HG02870 (cell line): ENCODE measurements around the gene FYCO1.

ENCODE experiments used
- ATAC-seq: cut with Tn5 transposase; IDR thresholded peaks from one replicate; pipeline ENCODE4 v1.9.1; 2021; ENCODE audit warnings: mild to moderate bottlenecking, moderate library complexity; ENCODE audit not compliant: unreplicated experiment

FYCO1 gene

DNA sequence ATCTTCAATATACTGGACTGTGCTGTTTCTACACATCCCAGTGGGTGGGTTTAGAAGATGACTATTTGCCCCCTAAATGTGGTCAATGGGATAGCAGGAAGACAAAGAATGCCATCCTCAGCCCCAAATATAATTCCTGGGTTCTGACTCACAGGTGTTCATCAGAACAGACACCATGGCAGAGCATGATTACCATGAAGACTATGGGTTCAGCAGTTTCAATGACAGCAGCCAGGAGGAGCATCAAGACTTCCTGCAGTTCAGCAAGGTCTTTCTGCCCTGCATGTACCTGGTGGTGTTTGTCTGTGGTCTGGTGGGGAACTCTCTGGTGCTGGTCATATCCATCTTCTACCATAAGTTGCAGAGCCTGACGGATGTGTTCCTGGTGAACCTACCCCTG, 49.3 kb downstream of the FYCO1 start:
- ATAC-seq = no peak

- no peak for ATAC-seq
These were observed 50.6 kb downstream of the FYCO1 start for GRCh38 chr3:45944830-45945620.

GRCh38 chr3:45943207-45943846, 52.3 kb downstream of the FYCO1 start, which contains the start of gene CXCR6:
Gene CXCR6, plus strand, starts transcription at chr3:45943464. Its CDS starts 3,018 bp downstream, at chr3:45946482.
- ATAC-seq = no peak

DNA sequence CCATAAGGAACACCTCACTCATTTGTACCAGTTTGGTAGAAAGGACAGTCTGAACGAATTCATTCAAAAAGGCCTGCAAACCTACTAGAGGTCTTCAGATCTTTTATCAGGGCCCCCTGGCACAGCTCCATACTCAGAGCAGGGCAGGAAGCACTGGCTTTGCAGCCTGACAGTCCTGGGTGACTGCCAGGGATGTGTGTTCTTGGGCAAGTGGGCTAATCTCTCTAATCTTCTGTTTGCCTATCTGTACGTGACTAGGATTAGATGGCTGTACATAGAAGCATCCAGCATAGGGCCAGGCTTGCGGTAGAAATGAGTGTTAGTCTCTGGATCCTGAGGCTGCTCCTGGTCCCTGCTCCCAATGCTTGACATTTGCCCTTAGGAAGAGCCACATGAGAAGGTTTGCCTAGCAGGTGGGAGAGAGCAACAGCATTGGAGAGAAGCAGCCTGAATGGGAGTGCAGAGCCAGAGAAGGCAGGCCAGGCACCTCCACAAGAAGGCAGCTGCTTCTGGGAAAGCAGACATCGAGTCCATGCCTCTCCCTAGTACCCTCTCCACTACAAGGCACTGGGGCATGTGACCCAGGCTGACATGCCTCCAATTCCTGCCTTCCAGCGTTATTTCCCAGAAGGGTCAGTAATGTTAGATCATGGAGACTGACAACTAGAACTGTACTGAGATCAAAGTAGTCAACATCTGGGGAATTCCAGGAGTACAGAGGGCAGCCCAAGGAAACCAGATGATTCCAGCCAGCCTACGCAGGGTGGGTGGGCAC, 53.4 kb downstream of the FYCO1 start:
- ATAC-seq = no peak

DNA sequence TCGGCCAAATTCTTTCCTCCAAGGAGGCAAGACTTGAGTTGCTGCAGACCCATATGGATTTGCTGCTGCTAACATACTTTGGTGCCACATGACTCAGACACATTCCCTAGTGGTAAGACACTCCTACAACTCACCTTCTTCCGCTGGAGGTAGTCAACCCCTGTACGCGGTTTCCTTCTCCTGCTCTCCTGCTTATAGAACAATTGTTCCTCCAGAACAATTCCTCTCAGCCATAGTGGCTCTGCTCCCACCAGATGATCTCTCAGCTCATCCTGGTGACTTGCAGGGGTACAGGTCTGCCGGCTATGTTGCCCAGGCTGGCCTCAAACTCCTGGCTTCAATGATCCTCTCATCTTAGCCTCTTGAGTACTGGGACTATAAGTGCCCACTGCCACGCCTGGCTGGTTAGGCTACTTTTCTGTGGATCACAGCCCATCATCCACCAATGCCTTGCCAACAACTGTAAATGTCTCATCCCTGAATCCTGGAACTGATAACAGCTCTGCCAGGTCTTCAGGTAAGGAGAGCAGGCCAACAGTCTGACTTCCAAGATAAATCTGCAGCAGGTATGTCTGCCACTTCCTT, 54.8 kb downstream of the FYCO1 start:
- no peak for ATAC-seq

- ATAC-seq = no peak
These were observed 55.4 kb downstream of the FYCO1 start for GRCh38 chr3:45940004-45940780.

GRCh38 chr3:45939341-45939771, 56.3 kb downstream of the FYCO1 start:
- no peak for ATAC-seq

DNA sequence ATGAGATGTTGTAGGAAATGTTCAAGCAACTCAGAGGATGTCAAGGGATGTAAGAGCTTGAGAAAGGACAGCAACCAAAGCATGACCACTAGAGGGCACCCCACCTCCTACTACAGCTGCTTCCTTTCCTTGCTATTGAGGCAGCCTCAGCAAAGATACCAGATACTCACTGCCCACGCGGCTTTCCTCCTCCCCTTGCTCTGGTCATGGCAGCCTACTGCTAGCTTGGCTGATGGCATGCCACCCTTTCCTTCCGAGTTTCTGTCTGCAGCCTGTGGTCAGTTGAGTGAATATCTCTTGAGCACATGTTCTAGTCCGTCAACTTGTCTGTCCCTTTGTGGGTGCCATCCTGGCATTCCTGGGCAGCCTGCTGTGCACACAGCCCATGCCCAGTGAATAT, 56.8 kb downstream of the FYCO1 start:
- no peak for ATAC-seq

- ATAC-seq = no peak
These were observed 57.6 kb downstream of the FYCO1 start for GRCh38 chr3:45938043-45938435.

DNA sequence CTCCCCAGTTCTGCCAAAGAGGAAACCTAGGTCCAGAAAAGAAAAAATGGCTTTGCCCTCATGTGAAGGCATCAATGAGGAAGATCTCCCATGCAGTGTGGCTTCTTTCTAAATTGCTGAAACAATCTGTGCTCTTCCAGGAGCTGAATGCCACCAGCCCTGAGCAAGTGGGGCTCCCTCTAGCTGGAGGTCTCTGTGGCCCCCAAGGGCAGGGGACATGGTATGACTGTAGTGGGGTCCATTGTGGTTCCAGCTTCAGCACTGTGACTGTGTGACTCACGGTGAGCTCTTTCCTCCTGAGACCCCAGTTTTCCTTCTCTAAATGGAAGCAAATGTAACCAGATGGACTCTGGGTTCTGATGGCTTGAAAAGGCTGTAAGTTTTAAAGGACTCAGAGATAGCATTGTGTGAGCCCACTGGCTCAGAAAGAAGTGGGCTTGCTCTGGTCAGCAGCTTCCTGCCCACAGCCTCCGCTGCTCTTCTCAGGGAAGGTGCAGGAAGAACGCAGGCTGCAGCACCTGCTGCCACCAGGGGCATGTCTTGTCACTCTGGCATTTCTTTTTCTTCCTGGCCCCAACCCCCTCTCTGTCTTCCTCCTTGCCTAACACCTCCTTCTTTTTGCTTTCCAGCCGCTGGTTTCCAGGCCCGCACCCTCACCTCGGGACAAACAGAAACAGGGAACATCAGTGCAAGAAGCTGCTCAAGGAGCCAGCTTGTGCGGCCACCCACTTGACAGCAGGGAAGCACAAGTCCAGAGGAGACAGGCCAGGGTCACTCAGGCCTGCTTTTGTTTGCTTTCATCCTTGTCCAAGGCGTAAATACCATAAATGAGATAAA, 58.2 kb downstream of the FYCO1 start:
- no peak for ATAC-seq

- ATAC-seq = no peak
These were observed 59.4 kb downstream of the FYCO1 start for GRCh38 chr3:45936261-45936660.

DNA sequence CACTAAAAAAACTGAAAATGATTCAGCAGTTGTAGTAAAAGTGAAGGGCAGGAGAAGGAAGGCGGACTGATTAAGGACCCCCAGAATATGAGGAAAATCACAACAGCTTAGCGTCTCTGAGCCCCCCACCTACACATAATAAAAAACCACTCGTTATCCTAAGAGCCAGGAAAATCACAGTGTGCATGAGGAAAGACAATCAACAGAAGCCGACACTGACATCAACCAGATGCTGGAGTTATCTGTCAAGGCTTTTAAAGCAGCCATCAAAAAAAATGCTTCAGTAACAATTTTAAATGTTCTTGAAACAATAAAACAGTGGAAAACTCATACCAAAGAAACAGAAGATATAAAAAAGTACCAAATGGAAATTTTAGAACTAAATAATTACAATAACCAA, 62.0 kb downstream of the FYCO1 start:
- no peak for ATAC-seq

DNA sequence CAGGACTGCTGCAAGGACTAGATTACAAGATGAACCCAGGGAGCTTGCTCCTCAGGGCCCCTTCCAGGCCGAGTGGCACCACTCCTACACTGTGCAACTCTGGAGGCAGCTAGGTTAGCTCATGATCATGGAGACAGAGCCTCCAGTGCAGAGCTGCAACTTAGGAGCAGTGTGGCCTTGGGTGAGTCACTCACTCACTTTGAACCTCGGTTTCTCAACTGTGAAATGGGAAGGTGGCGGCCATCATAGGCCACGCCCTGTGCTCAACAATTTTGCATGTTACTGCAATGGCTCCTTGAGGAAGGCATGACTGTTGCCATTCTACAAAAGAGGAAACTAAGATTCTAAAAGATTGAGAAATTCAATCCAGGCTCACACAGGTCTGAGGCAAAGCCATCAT, 63.5 kb downstream of the FYCO1 start:
- no peak for ATAC-seq

DNA sequence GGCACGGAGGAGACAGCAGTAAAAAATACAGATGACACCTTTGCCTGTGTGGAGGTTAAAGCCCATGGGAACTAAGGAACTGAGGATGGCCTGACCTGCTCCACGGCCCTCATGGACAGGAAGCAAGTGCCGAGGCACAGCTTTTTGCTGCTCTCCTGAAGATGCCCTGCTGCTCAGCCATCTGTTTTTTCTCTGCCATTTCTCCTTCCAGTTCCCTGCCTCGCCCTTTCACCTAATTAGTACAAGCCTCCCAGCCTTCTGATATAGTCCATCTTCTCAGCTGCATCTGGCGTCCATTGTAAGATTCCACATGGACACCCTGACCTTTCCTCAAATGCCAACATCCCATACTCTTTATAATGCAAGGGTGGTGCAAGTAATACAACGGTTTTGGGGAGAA, 64.1 kb downstream of the FYCO1 start:
- ATAC-seq = no peak

- ATAC-seq = peak; percentile 47
These were observed 66.5 kb downstream of the FYCO1 start for GRCh38 chr3:45929042-45929679.

GRCh38 chr3:45927881-45928280, 67.7 kb downstream of the FYCO1 start:
- ATAC-seq = no peak

DNA sequence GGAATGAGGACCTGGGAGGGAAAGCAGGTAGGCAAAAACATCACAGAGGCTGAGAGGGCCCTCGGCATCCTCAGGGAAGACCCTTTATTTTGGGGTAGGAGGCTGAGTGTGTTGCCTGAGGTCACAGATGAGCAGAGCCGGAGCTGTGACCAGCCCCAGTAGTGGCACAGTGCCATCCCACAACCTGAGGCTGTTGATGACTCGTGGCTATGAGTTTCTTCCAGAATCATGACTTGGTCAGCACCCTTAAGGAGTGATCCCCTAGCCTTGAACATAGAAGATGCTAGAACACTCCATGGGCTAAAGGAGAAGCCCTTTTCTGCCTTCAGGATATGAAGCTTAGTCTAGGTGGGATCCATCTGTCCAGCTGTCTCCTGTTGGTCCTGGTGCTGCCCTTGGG, 71.9 kb downstream of the FYCO1 start:
- no peak for ATAC-seq

- ATAC-seq = no peak
These were observed 72.6 kb downstream of the FYCO1 start for GRCh38 chr3:45922950-45923590.

GRCh38 chr3:45922039-45922326, 73.6 kb downstream of the FYCO1 start:
- no peak for ATAC-seq
